Panc1 (cell line): ENCODE measurements around the gene XYLT1. TPM values are rescaled to one million over a fixed set of nuclear protein-coding genes. Genes with fewer than 3 reads are reported as not detected.

Source experiments
- ATAC-seq: fragments of 200-7000 bp; cut with Tn5 transposase; 2 replicates; pipeline ENCODE4 v1.9.1; 2020; ENCODE audit warnings: mild to moderate bottlenecking, moderate library complexity
- BruUV-seq: library from RNA; stranded (reverse); fragments of 400-500 nt; replicated peaks from 2 replicates; lab custom pipeline; 2021; lab: Mats Ljungman, UMichigan
- CTCF ChIA-PET: fragments of 300-600 bp; sonication (Branson Sonifier 250); formaldehyde crosslinking; loops from one replicate; lab custom pipeline; 2022; ENCODE audit warnings: antibody characterized with exemption; lab: Charles Lee
- POLR2A ChIA-PET: fragments of 300-600 bp; sonication (Branson Sonifier 250); formaldehyde crosslinking; loops from one replicate; lab custom pipeline; 2022; ENCODE audit warnings: antibody characterized with exemption; lab: Charles Lee
- DNase-seq: peaks from one replicate; pipeline ENCODE4 v3.0.0-alpha.2; 2010; ENCODE audit warnings: low read depth, low spot score
- H3K27ac ChIP-seq: 2 replicates; pipeline ENCODE4 v1.5.1; 2011; ENCODE audit warnings: mild to moderate bottlenecking, low read length, inconsistent platforms
- H3K27me3 ChIP-seq: fragments of 200-500 bp; sonication (Bioruptor generic); 2 replicates; pipeline ENCODE4 v1.6.0; 2014; ENCODE audit warnings: low read length, inconsistent platforms; ENCODE audit not compliant: control insufficient read depth, insufficient read depth
- H3K36me3 ChIP-seq: fragments of 200-500 bp; sonication (Bioruptor generic); 2 replicates; pipeline ENCODE4 v1.5.1; 2014; ENCODE audit warnings: inconsistent platforms, mild to moderate bottlenecking, low read length, moderate library complexity; ENCODE audit not compliant: control insufficient read depth, insufficient read depth
- H3K4me1 ChIP-seq: 2 replicates; pipeline ENCODE4 v1.5.1; 2011; ENCODE audit warnings: inconsistent platforms, mild to moderate bottlenecking, low read length, moderate library complexity; ENCODE audit not compliant: control insufficient read depth, insufficient read depth
- H3K4me3 ChIP-seq, 2 experiments: 2 replicates each; pipeline ENCODE4 v1.5.1; 2011 to 2012; ENCODE audit warnings: low read depth in 2 of 2, low read length in 2 of 2, mild to moderate bottlenecking in 2 of 2, inconsistent platforms in 1 of 2, moderate library complexity in 1 of 2
- H3K9me3 ChIP-seq: fragments of 200-500 bp; sonication (Bioruptor generic); 2 replicates; pipeline ENCODE4 v1.5.1; 2014; ENCODE audit warnings: low read depth, mild to moderate bottlenecking, inconsistent platforms, low read length, moderate library complexity; ENCODE audit not compliant: control insufficient read depth, insufficient read depth
- POLR2AphosphoS5 ChIP-seq: IDR thresholded peaks from 2 replicates; pipeline ENCODE4 v1.6.1; 2012; ENCODE audit warnings: mild to moderate bottlenecking, low read depth, low read length, moderate library complexity
- REST ChIP-seq, 2 experiments: IDR thresholded peaks; 2 replicates each; pipeline ENCODE4 v1.6.1; 2011 to 2012; ENCODE audit warnings: low read depth in 2 of 2, control low read depth in 1 of 2, low read length in 1 of 2, mild to moderate bottlenecking in 1 of 2, moderate library complexity in 1 of 2; ENCODE audit not compliant: insufficient read depth in 1 of 2
- SIN3A ChIP-seq: IDR thresholded peaks from 2 replicates; pipeline ENCODE4 v1.6.1; 2012; ENCODE audit warnings: low read depth, mild to moderate bottlenecking, low read length, moderate library complexity, borderline replicate concordance; ENCODE audit not compliant: insufficient read depth
- TCF7L2 ChIP-seq: IDR thresholded peaks from 2 replicates; pipeline ENCODE4 v1.6.1; 2011; ENCODE audit warnings: mild to moderate bottlenecking, low read depth, low read length, inconsistent platforms
- in situ Hi-C: cut with HindIII; loops from 2 replicates; pipeline ENCODE4 v1.10.0; 2016; ENCODE audit warnings: low sequenced_read_pairs, low pct_unique_long_range_greater_than_20kb
- intact Hi-C: fragments of 100-400 bp; cut with micrococcal nuclease; formaldehyde crosslinking; loops from one replicate; pipeline ENCODE4 v1.10.0; 2022; ENCODE audit not compliant: unreplicated experiment
- total RNA-seq: library from RNA; stranded (reverse); gene quantifications from one replicate; pipeline ENCODE4 v1.2.1, GENCODE V29; 2021; ENCODE audit not compliant: unreplicated experiment
- TF ChIP-seq, protein P1 (sequence below): fragments of 450-650 bp; IDR thresholded peaks from 2 replicates; pipeline ENCODE4 v1.5.1; 2017; ENCODE audit warnings: mild to moderate bottlenecking

XYLT1 gene
- total RNA-seq, 1 experiment from 2014 or later, result 0.62 TPM

DNA sequence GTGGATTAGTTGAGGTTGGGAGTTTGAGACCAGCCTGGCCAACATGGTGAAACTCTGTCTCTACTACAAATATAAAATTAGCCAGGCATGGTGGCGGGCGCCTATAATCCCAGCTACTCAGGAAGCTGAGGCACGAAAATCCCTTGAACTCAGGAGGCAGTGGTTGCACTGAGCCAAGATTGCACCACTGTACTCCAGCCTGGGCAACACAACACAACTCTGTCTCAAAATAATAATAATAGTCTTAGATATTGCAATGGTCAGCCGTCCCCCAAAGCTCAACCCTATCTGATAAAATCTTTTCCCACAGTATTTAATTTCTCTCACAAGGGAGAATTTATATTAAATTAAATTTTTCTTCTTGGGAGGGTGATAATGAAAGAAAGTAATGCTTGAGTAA is 169.6 kb downstream of the XYLT1 start:
- TF ChIP-seq SIN3A, result no peak
- TF ChIP-seq POLR2AphosphoS5, result no peak
- TF ChIP-seq, protein P1, sequence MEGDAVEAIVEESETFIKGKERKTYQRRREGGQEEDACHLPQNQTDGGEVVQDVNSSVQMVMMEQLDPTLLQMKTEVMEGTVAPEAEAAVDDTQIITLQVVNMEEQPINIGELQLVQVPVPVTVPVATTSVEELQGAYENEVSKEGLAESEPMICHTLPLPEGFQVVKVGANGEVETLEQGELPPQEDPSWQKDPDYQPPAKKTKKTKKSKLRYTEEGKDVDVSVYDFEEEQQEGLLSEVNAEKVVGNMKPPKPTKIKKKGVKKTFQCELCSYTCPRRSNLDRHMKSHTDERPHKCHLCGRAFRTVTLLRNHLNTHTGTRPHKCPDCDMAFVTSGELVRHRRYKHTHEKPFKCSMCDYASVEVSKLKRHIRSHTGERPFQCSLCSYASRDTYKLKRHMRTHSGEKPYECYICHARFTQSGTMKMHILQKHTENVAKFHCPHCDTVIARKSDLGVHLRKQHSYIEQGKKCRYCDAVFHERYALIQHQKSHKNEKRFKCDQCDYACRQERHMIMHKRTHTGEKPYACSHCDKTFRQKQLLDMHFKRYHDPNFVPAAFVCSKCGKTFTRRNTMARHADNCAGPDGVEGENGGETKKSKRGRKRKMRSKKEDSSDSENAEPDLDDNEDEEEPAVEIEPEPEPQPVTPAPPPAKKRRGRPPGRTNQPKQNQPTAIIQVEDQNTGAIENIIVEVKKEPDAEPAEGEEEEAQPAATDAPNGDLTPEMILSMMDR, result no peak
- TF ChIP-seq REST (IDR thresholded peaks at IDR 0.05; ENCODE audit: insufficient read depth in 1 of 2, low read depth in 2 of 2, low read length in 1 of 2), result no peak
- no peak for TF ChIP-seq TCF7L2
- H3K27me3 ChIP-seq, result peaks cover 5% of the 10 kb centered on the region; the same call in 1 of the 2 replicates
- no peak overlapping the region for H3K27ac ChIP-seq
- no peak overlapping the region for H3K4me3 ChIP-seq
- no peaks in the 10 kb centered on the region for H3K4me1 ChIP-seq
- no peaks in the 10 kb centered on the region for H3K36me3 ChIP-seq
- DNase-seq (no peak), ATAC-seq (no peak)
- in situ Hi-C loops (no loop called here), intact Hi-C loops (no loop called here)
- ChIA-PET POLR2A (no interaction called here), CTCF (no interaction called here)
- H3K9me3 ChIP-seq, result no peaks in the 10 kb centered on the region
- BruUV-seq, result no TSS peak

GRCh38 chr16:17299790-17300189 is 171.0 kb downstream of the XYLT1 start:
- no peaks in the 10 kb centered on the region for H3K36me3 ChIP-seq
- DNase-seq (no peak), ATAC-seq (no peak)
- peaks cover 7% of the 10 kb centered on the region for H3K27me3 ChIP-seq
- intact Hi-C loops, result no loop called here
- TF ChIP-seq SIN3A (no peak), REST (IDR thresholded peaks at IDR 0.05; ENCODE audit: insufficient read depth in 1 of 2, low read depth in 2 of 2, low read length in 1 of 2) (no peak), POLR2AphosphoS5 (no peak)
- H3K9me3 ChIP-seq, result no peaks in the 10 kb centered on the region
- CTCF ChIA-PET, result no interaction called here
- no TSS peak for BruUV-seq
- POLR2A ChIA-PET, result no interaction called here
- no peak overlapping the region for H3K4me3 ChIP-seq
- H3K4me1 ChIP-seq, result no peaks in the 10 kb centered on the region
- H3K27ac ChIP-seq, result no peak overlapping the region
- in situ Hi-C loops, result no loop called here
